Stimulated activated naive B cell treated with anti-CD40 and anti-IgM and Interleukin-4, amounts not matched to agents 10 μg/mL and 1 μg/mL and 100 μg/mL, for 72 hours (primary cell): Measurements from ENCODE around the gene ASH1L.
"Not testable (repeated sequence)": the region's sequence is repeated elsewhere in the genome, so short reads cannot be mapped to it uniquely, and the experiment has no call there.

Experiments used
- ATAC-seq, 2 donors: fragments of 150-1000 bp; cut with Tn5 transposase; replicated peaks; 2 replicates each; pipeline ENCODE4 v1.10.0; 2021; ENCODE audit warnings: moderate library complexity in 1 of 2
- DNase-seq: peaks from one replicate; pipeline ENCODE4 v3.0.0; 2021
- H3K27ac Mint-ChIP-seq: one replicate; pipeline ENCODE4 v1.8.0; 2022; ENCODE audit warnings: mild to moderate bottlenecking, mixed read lengths
- H3K27me3 Mint-ChIP-seq, 2 donors: one replicate each; pipeline ENCODE4 v1.8.0; 2022; ENCODE audit warnings: mixed read lengths in 2 of 2
- H3K36me3 Mint-ChIP-seq, 2 donors: one replicate each; pipeline ENCODE4 v1.8.0; 2022; ENCODE audit warnings: mixed read lengths in 2 of 2, mild to moderate bottlenecking in 1 of 2
- H3K4me1 Mint-ChIP-seq, 2 donors: one replicate each; pipeline ENCODE4 v1.8.0; 2022; ENCODE audit warnings: mixed read lengths in 2 of 2, mild to moderate bottlenecking in 1 of 2
- H3K4me3 Mint-ChIP-seq, 2 donors: one replicate each; pipeline ENCODE4 v1.8.0; 2022; ENCODE audit warnings: mild to moderate bottlenecking in 2 of 2, mixed read lengths in 2 of 2, moderate library complexity in 1 of 2
- H3K9me3 Mint-ChIP-seq, 2 donors: one replicate each; pipeline ENCODE4 v1.8.0; 2022; ENCODE audit warnings: mixed read lengths in 2 of 2, mild to moderate bottlenecking in 1 of 2

Gene ASH1L

GRCh38 chr1:155583846-155584245, 21.2 kb upstream of the ASH1L start:
- H3K27me3 Mint-ChIP-seq, H3K9me3 Mint-ChIP-seq, ATAC-seq, H3K4me3 Mint-ChIP-seq, DNase-seq, H3K36me3 Mint-ChIP-seq, H3K27ac Mint-ChIP-seq, H3K4me1 Mint-ChIP-seq: not testable (repeated sequence)

- not testable (repeated sequence) for DNase-seq, H3K4me3 Mint-ChIP-seq, H3K36me3 Mint-ChIP-seq, ATAC-seq, H3K27me3 Mint-ChIP-seq, H3K27ac Mint-ChIP-seq, H3K9me3 Mint-ChIP-seq, H3K4me1 Mint-ChIP-seq
Measured at GRCh38 chr1:155575608-155576007, 13.0 kb upstream of the ASH1L start.

GRCh38 chr1:155574077-155574476, 11.5 kb upstream of the ASH1L start:
- Mint-ChIP-seq H3K9me3 (no peaks in the 10 kb centered on the region), H3K36me3 (peaks cover 0 to 9% of the 10 kb centered on the region in 2 donors), H3K27me3 (no peaks in the 10 kb centered on the region), H3K4me3 (no peak overlapping the region), H3K4me1 (peaks cover 0 to 4% of the 10 kb centered on the region in 2 donors), H3K27ac (no peak overlapping the region)
- ATAC-seq (no peak), DNase-seq (no peak)

- ATAC-seq: no peak
- H3K27me3 Mint-ChIP-seq: no peaks in the 10 kb centered on the region
- no peak for DNase-seq
- no peak overlapping the region for H3K4me3 Mint-ChIP-seq
- no peaks in the 10 kb centered on the region for H3K9me3 Mint-ChIP-seq
- no peak overlapping the region for H3K27ac Mint-ChIP-seq
- H3K4me1 Mint-ChIP-seq: peaks cover 4 to 5% of the 10 kb centered on the region in 2 donors
- H3K36me3 Mint-ChIP-seq: peaks cover 0 to 9% of the 10 kb centered on the region in 2 donors
Measured at GRCh38 chr1:155570593-155570990, 8.0 kb upstream of the ASH1L start.

- H3K27ac Mint-ChIP-seq: no peak overlapping the region
- DNase-seq (no peak), ATAC-seq (no peak)
- peaks cover 4 to 5% of the 10 kb centered on the region in 2 donors for H3K4me1 Mint-ChIP-seq
- H3K36me3 Mint-ChIP-seq: peaks cover 0 to 9% of the 10 kb centered on the region in 2 donors
- no peaks in the 10 kb centered on the region for H3K27me3 Mint-ChIP-seq
- no peak overlapping the region for H3K4me3 Mint-ChIP-seq
- no peaks in the 10 kb centered on the region for H3K9me3 Mint-ChIP-seq
Measured at GRCh38 chr1:155569988-155570592, 7.5 kb upstream of the ASH1L start.

GRCh38 chr1:155563377-155564022, 897 bp upstream of the ASH1L start:
- peaks cover 8 to 11% of the 10 kb centered on the region in 2 donors for H3K36me3 Mint-ChIP-seq
- H3K4me3 Mint-ChIP-seq: peak overlapping the region; percentile 99 to 100
- peaks cover 14 to 38% of the 10 kb centered on the region in 2 donors for H3K4me1 Mint-ChIP-seq
- not testable (repeated sequence) for H3K9me3 Mint-ChIP-seq, DNase-seq, H3K27me3 Mint-ChIP-seq
- peak; percentile 6 to 18 for ATAC-seq
- H3K27ac Mint-ChIP-seq: peak overlapping the region; percentile 98

- H3K4me3 Mint-ChIP-seq: peak overlapping the region; percentile 99 to 100
- ATAC-seq: peak; percentile 24 to 42
- H3K9me3 Mint-ChIP-seq, H3K27me3 Mint-ChIP-seq, DNase-seq: not testable (repeated sequence)
- H3K36me3 Mint-ChIP-seq: peaks cover 8 to 13% of the 10 kb centered on the region in 2 donors
- H3K27ac Mint-ChIP-seq: peak overlapping the region; percentile 98
- peaks cover 14 to 47% of the 10 kb centered on the region in 2 donors for H3K4me1 Mint-ChIP-seq
Measured at GRCh38 chr1:155561779-155562580, 623 bp downstream of the ASH1L start.

GRCh38 chr1:155555915-155556314, 6.7 kb downstream of the ASH1L start:
- Mint-ChIP-seq H3K27ac (no peak overlapping the region), H3K4me1 (peaks cover 19 to 54% of the 10 kb centered on the region in 2 donors), H3K36me3 (peaks cover 13 to 25% of the 10 kb centered on the region in 2 donors), H3K9me3 (no peaks in the 10 kb centered on the region), H3K27me3 (no peaks in the 10 kb centered on the region), H3K4me3 (no peak overlapping the region)
- DNase-seq: no peak
- ATAC-seq: no peak

GRCh38 chr1:155553349-155553748, 9.3 kb downstream of the ASH1L start:
- Mint-ChIP-seq H3K27me3 (no peaks in the 10 kb centered on the region), H3K9me3 (peaks cover 0 to 3% of the 10 kb centered on the region in 2 donors), H3K27ac (no peak overlapping the region), H3K4me3 (no peak overlapping the region), H3K4me1 (peaks cover 20 to 54% of the 10 kb centered on the region in 2 donors), H3K36me3 (peaks cover 16 to 29% of the 10 kb centered on the region in 2 donors)
- ATAC-seq (no peak), DNase-seq (no peak)

GRCh38 chr1:155548706-155549105, 13.9 kb downstream of the ASH1L start:
- Mint-ChIP-seq H3K4me1 (peaks cover 37 to 61% of the 10 kb centered on the region in 2 donors), H3K9me3 (peaks cover 0 to 3% of the 10 kb centered on the region in 2 donors), H3K4me3 (no peak overlapping the region), H3K27ac (peak overlapping the region; percentile 37), H3K27me3 (no peaks in the 10 kb centered on the region), H3K36me3 (peaks cover 17 to 34% of the 10 kb centered on the region in 2 donors)
- DNase-seq (no peak), ATAC-seq (no peak)

GRCh38 chr1:155540000-155540874, 22.4 kb downstream of the ASH1L start:
- DNase-seq (no peak), ATAC-seq (peak; percentile 40 to 52)
- peaks cover 28 to 45% of the 10 kb centered on the region in 2 donors for H3K4me1 Mint-ChIP-seq
- H3K27me3 Mint-ChIP-seq: no peaks in the 10 kb centered on the region
- no peaks in the 10 kb centered on the region for H3K9me3 Mint-ChIP-seq
- peak overlapping the region; percentile 72 for H3K27ac Mint-ChIP-seq
- peaks cover 3 to 14% of the 10 kb centered on the region in 2 donors for H3K36me3 Mint-ChIP-seq
- H3K4me3 Mint-ChIP-seq: peak overlapping the region in 1 of 2 donors; percentile 41

- ATAC-seq (no peak), DNase-seq (no peak)
- peaks cover 6 to 21% of the 10 kb centered on the region in 2 donors for H3K36me3 Mint-ChIP-seq
- H3K4me1 Mint-ChIP-seq: peaks cover 35 to 72% of the 10 kb centered on the region in 2 donors
- H3K27ac Mint-ChIP-seq: peak overlapping the region; percentile 96
- H3K27me3 Mint-ChIP-seq: no peaks in the 10 kb centered on the region
- no peak overlapping the region for H3K4me3 Mint-ChIP-seq
- peaks cover 0 to 2% of the 10 kb centered on the region in 2 donors for H3K9me3 Mint-ChIP-seq
Measured at GRCh38 chr1:155537193-155537592, 25.4 kb downstream of the ASH1L start.

- no peak for DNase-seq
- Mint-ChIP-seq H3K27me3 (no peaks in the 10 kb centered on the region), H3K9me3 (peaks cover 0 to 2% of the 10 kb centered on the region in 2 donors), H3K36me3 (peaks cover 6 to 15% of the 10 kb centered on the region in 2 donors), H3K4me3 (no peak overlapping the region), H3K27ac (no peak overlapping the region), H3K4me1 (peaks cover 30 to 65% of the 10 kb centered on the region in 2 donors)
- ATAC-seq: no peak
Measured at GRCh38 chr1:155531624-155532023, 31.0 kb downstream of the ASH1L start.

GRCh38 chr1:155529929-155530328, 32.7 kb downstream of the ASH1L start:
- Mint-ChIP-seq H3K9me3 (peaks cover 0 to 2% of the 10 kb centered on the region in 2 donors), H3K27me3 (no peaks in the 10 kb centered on the region), H3K4me1 (peaks cover 26 to 62% of the 10 kb centered on the region in 2 donors), H3K4me3 (peak overlapping the region; percentile 74 to 79), H3K27ac (peak overlapping the region; percentile 93), H3K36me3 (peaks cover 8 to 15% of the 10 kb centered on the region in 2 donors)
- no peak for DNase-seq
- peak; percentile 80 to 84 for ATAC-seq
